ENCODE measurements around the gene GRAP2. TPM values are rescaled to one million over a fixed set of nuclear protein-coding genes. Genes with fewer than 3 reads are reported as not detected.
"Not testable (repeated sequence)": the region's sequence is repeated elsewhere in the genome, so short reads cannot be mapped to it uniquely, and the experiment has no call there.

GRAP2 gene
- total RNA-seq, 4 donors from 2014 or later: 0.27 to 7.2 (median 0.96) TPM

- no peak overlapping the region for H3K4me3 ChIP-seq (replicated peaks in 1 of 3)
- TF ChIP-seq, protein P1, sequence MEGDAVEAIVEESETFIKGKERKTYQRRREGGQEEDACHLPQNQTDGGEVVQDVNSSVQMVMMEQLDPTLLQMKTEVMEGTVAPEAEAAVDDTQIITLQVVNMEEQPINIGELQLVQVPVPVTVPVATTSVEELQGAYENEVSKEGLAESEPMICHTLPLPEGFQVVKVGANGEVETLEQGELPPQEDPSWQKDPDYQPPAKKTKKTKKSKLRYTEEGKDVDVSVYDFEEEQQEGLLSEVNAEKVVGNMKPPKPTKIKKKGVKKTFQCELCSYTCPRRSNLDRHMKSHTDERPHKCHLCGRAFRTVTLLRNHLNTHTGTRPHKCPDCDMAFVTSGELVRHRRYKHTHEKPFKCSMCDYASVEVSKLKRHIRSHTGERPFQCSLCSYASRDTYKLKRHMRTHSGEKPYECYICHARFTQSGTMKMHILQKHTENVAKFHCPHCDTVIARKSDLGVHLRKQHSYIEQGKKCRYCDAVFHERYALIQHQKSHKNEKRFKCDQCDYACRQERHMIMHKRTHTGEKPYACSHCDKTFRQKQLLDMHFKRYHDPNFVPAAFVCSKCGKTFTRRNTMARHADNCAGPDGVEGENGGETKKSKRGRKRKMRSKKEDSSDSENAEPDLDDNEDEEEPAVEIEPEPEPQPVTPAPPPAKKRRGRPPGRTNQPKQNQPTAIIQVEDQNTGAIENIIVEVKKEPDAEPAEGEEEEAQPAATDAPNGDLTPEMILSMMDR (IDR thresholded peaks at IDR 0.05): no peak
- no peak for TF ChIP-seq POLR2A (IDR thresholded peaks at IDR 0.05)
- H3K27me3 ChIP-seq: no peaks in the 10 kb centered on the region
- DNase-seq: no peak
- intact Hi-C loops (cut with DNase I): no loop called here
- H3K9me3 ChIP-seq: no peaks in the 10 kb centered on the region
- WGBS, 2 donors: 69 to 75% methylated on average over 6 of the region's 6 CpGs
- H3K36me3 ChIP-seq: no peaks in the 10 kb centered on the region
- H3K27ac ChIP-seq: no peak overlapping the region
- no peaks in the 10 kb centered on the region for H3K4me1 ChIP-seq
Measured at GRCh38 chr22:39877079-39877845, 23.6 kb upstream of the GRAP2 start.

DNA sequence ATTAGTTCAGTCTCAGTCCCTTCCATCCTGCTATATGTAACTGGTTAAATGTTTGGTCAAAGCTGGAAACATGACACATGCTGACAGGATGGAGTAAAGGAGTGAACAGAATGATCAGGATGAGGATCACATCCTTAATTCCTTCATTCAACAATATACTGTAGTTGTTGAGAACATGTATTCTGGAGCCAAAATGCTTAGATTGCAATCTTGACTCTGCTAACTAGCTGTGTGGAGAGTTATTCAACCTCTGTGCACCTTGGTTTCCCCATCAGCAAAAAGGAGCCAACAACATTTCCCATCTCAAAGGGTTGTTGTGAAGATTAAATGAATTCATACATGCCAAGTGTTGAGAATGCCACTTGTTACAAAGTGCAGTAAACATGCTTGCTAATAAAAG lies 20.2 kb upstream of the GRAP2 start:
- Histone ChIP-seq H3K36me3 (no peaks in the 10 kb centered on the region), H3K4me3 (replicated peaks in 1 of 3) (no peak overlapping the region), H3K4me1 (no peaks in the 10 kb centered on the region), H3K9me3 (no peaks in the 10 kb centered on the region), H3K27me3 (no peaks in the 10 kb centered on the region), H3K27ac (no peak overlapping the region)
- no peak for DNase-seq
- intact Hi-C loops (cut with DNase I): no loop called here
- no peak for TF ChIP-seq POLR2A (IDR thresholded peaks at IDR 0.05)
- TF ChIP-seq, protein P1 (IDR thresholded peaks at IDR 0.05): no peak

DNA sequence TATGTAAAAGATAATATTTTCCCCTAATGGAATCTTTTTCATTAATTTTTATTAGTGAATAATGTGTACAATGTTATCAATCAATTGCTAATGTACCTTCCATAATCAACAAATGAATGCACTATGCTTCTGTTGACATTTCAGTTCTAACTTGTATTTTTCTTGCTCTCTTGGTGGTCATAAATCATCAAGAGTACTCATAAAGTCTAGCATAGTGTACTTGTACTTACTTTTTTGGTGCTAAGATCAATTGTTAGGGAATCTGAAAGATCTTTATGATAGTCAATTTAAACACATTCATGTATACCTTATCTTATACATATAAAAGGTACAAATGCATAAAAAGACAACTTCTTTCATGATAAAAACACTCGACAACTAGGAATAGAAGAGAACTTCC lies 17.8 kb upstream of the GRAP2 start:
- Histone ChIP-seq H3K4me1 (no peaks in the 10 kb centered on the region), H3K27me3 (no peaks in the 10 kb centered on the region), H3K9me3 (no peaks in the 10 kb centered on the region), H3K36me3 (no peaks in the 10 kb centered on the region), H3K27ac (no peak overlapping the region), H3K4me3 (replicated peaks in 1 of 3) (no peak overlapping the region)
- intact Hi-C loops (cut with DNase I): no loop called here
- TF ChIP-seq, protein P1 (IDR thresholded peaks at IDR 0.05): no peak
- no peak for TF ChIP-seq POLR2A (IDR thresholded peaks at IDR 0.05)
- 86 to 88% methylated on average over 1 of the region's 1 CpG for WGBS, 2 donors
- DNase-seq: no peak

DNA sequence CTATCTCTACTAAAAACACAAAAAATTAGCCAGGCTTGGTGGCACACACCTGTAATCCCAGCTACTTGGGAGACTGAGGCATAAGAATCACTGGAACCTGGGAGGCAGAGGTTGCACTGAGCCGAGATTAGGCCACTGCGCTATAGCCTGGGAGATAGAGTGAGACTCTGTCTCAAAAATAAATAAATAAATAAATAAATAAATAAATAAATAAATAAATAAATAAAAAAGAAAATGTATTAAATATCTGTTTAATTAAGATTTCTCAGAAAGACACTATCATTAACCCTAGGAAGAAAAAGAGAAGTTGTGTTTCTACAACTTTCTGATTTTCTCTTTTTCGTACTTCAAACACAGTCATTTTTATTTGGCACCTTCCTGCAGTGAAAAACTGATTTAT lies 11.0 kb upstream of the GRAP2 start:
- H3K27me3 ChIP-seq; H3K4me3 ChIP-seq (replicated peaks in 1 of 3); H3K4me1 ChIP-seq; H3K36me3 ChIP-seq; DNase-seq; H3K9me3 ChIP-seq; H3K27ac ChIP-seq; intact Hi-C loops (cut with DNase I): not testable (repeated sequence)
- WGBS, 2 donors: 93 to 95% methylated on average over 3 of the region's 3 CpGs

DNA sequence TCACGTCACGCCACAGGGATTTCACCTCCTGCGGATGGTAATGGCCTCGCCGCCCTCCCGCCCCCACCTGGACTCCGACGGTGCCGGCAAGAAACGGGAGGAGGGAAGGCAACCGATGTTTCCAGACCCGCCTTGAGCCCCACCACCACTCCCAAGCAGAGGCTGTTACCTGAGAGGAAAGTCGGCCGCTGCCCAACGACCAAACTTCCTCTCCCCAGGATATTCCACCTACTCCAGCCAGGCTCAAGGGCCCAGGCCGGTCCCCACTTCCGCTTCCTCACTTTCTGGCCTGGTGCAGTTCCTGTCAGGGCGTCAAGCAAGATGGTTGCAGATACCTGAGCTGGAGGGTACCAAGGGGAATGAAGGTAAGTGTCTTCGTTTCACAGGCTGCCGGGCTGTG lies 7.4 kb upstream of the GRAP2 start, which contains the start of gene ENTHD1:
Gene ENTHD1, minus strand, starts transcription at position 235 of the 400 bp plus-strand sequence. CDS start 6,012 bp downstream, outside the sequence.
- H3K36me3 ChIP-seq: no peaks in the 10 kb centered on the region
- 82 to 83% methylated on average over 20 of the region's 20 CpGs for WGBS, 2 donors
- no peaks in the 10 kb centered on the region for H3K27me3 ChIP-seq
- TF ChIP-seq, protein P1 (IDR thresholded peaks at IDR 0.05): no peak
- TF ChIP-seq POLR2A (IDR thresholded peaks at IDR 0.05): no peak
- H3K4me3 ChIP-seq (replicated peaks in 1 of 3): no peak within 1 kb of the TSS
- H3K9me3 ChIP-seq: no peaks in the 10 kb centered on the region
- no peak within 1 kb of the TSS for H3K27ac ChIP-seq
- intact Hi-C loops (cut with DNase I): no loop called here
- DNase-seq: no peak
- H3K4me1 ChIP-seq: no peaks in the 10 kb centered on the region
